GM11168 (cell line): Measurements from ENCODE around the gene ABCA1.
"Not testable (repeated sequence)": the region's sequence is repeated elsewhere in the genome, so short reads cannot be mapped to it uniquely, and the experiment has no call there.

Source experiments
- in situ Hi-C: fragments of 300-500 bp; cut with MboI; formaldehyde crosslinking; loops from one replicate; pipeline ENCODE4 v1.12.0; 2022; ENCODE audit warnings: low sequenced_read_pairs; ENCODE audit not compliant: unreplicated experiment

The ABCA1 gene

GRCh38 chr9:104873489-104873850 is 54.5 kb downstream of the ABCA1 start:
- in situ Hi-C loops: no loop called here

- in situ Hi-C loops: no loop called here
Measured at GRCh38 chr9:104872656-104873488, 55.1 kb downstream of the ABCA1 start.

GRCh38 chr9:104871961-104872527 is 55.9 kb downstream of the ABCA1 start:
- in situ Hi-C loops: no loop called here

GRCh38 chr9:104869811-104870210 is 58.1 kb downstream of the ABCA1 start:
- in situ Hi-C loops: loop anchor here (5.0 to 10.0 kb wide), 2 partner anchors 287 to 545 kb away; no protein-coding TSS in a partner anchor

- in situ Hi-C loops: loop anchor here (5.0 to 10.0 kb wide), 2 partner anchors 288 to 546 kb away; no protein-coding TSS in a partner anchor
Measured at GRCh38 chr9:104868687-104869404, 59.1 kb downstream of the ABCA1 start.

- in situ Hi-C loops: loop anchor here (5.0 to 10.0 kb wide), 2 partner anchors 289 to 547 kb away; no protein-coding TSS in a partner anchor
Measured at GRCh38 chr9:104868303-104868686, 59.7 kb downstream of the ABCA1 start.

GRCh38 chr9:104866191-104866590 is 61.8 kb downstream of the ABCA1 start:
- in situ Hi-C loops: loop anchor here (5.0 to 10.0 kb wide), 2 partner anchors 291 to 549 kb away; no protein-coding TSS in a partner anchor

GRCh38 chr9:104864675-104865104 is 63.3 kb downstream of the ABCA1 start:
- in situ Hi-C loops: loop anchor here (5.0 to 10.0 kb wide), 2 partner anchors 293 to 550 kb away; no protein-coding TSS in a partner anchor

- in situ Hi-C loops: loop anchor here (10.0 kb wide), 1 partner anchor 551 kb away; no protein-coding TSS in a partner anchor
Measured at GRCh38 chr9:104863180-104863883, 64.6 kb downstream of the ABCA1 start.

- in situ Hi-C loops: loop anchor here (10.0 kb wide), 1 partner anchor 553 kb away; no protein-coding TSS in a partner anchor
Measured at GRCh38 chr9:104861397-104861796, 66.6 kb downstream of the ABCA1 start.

- in situ Hi-C loops: loop anchor here (10.0 kb wide), 1 partner anchor 555 kb away; no protein-coding TSS in a partner anchor
Measured at GRCh38 chr9:104860263-104860662, 67.7 kb downstream of the ABCA1 start.

GRCh38 chr9:104858846-104859245 is 69.1 kb downstream of the ABCA1 start:
- in situ Hi-C loops: no loop called here

- in situ Hi-C loops: no loop called here
Measured at GRCh38 chr9:104858271-104858670, 69.7 kb downstream of the ABCA1 start.

GRCh38 chr9:104856413-104856941 is 71.5 kb downstream of the ABCA1 start:
- in situ Hi-C loops: no loop called here

GRCh38 chr9:104855807-104856206 is 72.1 kb downstream of the ABCA1 start:
- in situ Hi-C loops: no loop called here

- in situ Hi-C loops: not testable (repeated sequence)
Measured at GRCh38 chr9:104855258-104855657, 72.7 kb downstream of the ABCA1 start.

GRCh38 chr9:104854613-104855012 is 73.3 kb downstream of the ABCA1 start:
- in situ Hi-C loops: no loop called here

GRCh38 chr9:104853683-104854082 is 74.3 kb downstream of the ABCA1 start:
- in situ Hi-C loops: no loop called here

- in situ Hi-C loops: no loop called here
Measured at GRCh38 chr9:104853159-104853558, 74.8 kb downstream of the ABCA1 start.

- in situ Hi-C loops: no loop called here
Measured at GRCh38 chr9:104851546-104851920, 76.4 kb downstream of the ABCA1 start.
